C4-2B (cell line): Measurements from ENCODE around the gene ASH1L.
A peak's percentile ranks its signal among the peaks of the same experiment; 100 is the strongest.

Source experiments
- H3K27ac ChIP-seq: fragments of 450-650 bp; 2 replicates; pipeline ENCODE4 v1.5.1; 2017
- ZFX ChIP-seq: fragments of 450-650 bp; IDR thresholded peaks from 2 replicates; pipeline ENCODE4 v1.6.1; 2017
- TF ChIP-seq, protein P1 (sequence below): fragments of 450-650 bp; conservative IDR thresholded peaks from 2 replicates; pipeline ENCODE4 v1.5.1; 2017; ENCODE audit warnings: mild to moderate bottlenecking

The ASH1L gene

DNA sequence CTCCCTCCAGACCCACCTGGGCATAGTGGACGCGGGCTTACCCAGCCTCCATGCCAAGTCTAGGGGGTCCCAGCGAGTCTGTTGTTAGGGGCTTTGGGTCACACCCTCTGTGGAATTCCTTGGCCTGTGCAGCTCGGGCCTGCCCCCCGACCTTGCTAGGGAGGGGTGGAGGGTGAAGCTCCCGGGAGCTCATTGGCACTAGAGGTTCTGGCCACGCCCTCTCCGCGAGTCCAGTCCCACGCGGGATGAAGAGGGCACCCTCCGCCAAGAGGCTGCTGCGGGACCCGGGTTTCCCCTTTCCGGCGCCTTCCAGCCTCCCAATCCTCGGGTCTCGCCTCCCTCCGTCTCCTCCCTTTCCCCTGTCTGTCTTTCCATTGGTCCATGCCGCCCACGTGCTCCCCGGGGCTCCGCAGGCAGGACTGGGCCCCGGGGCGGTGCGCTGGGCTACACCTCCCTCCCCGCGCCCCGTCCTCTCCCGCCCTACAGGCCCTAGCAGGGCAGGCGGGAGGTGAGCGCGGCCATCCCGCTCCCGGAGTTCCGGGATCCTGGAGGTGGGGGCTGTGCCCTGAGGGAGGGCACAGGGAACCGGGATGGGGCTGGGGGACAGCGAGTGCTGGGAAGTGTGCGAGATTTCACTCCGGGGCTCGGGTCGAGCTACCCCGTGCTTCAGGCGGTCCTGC lies 238.4 kb downstream of the ASH1L start:
- peak overlapping the region; percentile 92 for H3K27ac ChIP-seq
- TF ChIP-seq, protein P1, sequence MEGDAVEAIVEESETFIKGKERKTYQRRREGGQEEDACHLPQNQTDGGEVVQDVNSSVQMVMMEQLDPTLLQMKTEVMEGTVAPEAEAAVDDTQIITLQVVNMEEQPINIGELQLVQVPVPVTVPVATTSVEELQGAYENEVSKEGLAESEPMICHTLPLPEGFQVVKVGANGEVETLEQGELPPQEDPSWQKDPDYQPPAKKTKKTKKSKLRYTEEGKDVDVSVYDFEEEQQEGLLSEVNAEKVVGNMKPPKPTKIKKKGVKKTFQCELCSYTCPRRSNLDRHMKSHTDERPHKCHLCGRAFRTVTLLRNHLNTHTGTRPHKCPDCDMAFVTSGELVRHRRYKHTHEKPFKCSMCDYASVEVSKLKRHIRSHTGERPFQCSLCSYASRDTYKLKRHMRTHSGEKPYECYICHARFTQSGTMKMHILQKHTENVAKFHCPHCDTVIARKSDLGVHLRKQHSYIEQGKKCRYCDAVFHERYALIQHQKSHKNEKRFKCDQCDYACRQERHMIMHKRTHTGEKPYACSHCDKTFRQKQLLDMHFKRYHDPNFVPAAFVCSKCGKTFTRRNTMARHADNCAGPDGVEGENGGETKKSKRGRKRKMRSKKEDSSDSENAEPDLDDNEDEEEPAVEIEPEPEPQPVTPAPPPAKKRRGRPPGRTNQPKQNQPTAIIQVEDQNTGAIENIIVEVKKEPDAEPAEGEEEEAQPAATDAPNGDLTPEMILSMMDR: no peak
- no peak for TF ChIP-seq ZFX

DNA sequence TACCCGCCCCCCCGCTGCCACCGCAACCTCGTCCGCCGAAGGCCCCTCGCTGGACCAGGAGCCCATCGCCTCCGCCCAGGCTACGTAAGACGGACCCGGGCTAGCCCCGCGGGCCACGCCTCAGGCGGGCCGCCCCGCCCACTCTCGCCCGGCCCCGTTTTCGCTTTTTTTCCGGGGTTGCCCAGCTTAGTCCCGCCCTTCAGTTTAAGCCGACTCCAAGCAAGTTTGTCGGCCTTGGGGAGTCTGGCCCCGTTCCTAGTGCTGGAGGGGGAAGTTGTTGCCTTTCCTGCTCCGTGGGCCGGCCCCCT lies 238.9 kb downstream of the ASH1L start:
- H3K27ac ChIP-seq: peak overlapping the region; percentile 92
- TF ChIP-seq, protein P1: no peak
- TF ChIP-seq ZFX: no peak

DNA sequence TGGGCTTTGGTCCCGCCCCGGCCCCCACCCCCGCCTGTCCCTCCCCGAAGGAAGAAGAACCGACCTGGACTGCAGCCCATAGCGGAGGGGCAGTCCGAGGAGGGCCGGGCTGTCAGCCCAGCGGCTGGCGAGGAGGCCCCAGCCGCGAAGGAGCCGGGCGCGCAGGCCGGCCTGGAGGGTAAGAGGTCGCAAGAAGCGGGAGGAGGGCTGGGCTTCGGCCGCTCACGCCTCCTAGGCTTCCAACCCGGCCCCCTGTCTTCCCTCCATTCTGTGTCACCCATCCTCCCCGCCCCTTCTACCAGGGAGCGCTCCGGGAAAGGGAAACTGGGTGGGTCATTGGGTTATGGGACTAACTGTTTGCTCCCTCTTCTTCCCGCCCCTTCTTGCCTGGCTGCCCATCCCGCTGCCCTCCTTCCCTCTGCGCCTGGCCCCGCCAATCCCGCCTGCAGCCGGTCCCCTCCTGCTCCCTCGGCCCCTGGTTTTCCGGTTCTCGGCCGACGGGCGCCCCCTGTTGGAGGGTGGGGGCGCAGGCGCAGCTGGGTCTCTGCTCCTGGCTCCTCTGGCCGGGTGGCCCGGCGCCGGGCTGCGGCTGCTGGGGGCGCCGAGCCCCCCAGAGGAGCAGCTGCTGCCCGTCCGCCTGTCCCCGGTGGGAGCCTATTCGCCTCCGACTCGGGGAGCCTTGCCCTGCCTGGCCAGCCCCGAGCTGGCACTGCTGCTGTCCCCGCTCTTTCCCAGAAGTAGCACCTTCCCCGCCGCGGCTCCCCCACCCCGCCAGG lies 239.5 kb downstream of the ASH1L start:
- peak overlapping the region; percentile 92 for H3K27ac ChIP-seq
- no peak for TF ChIP-seq ZFX
- TF ChIP-seq, protein P1: peak; percentile 97

DNA sequence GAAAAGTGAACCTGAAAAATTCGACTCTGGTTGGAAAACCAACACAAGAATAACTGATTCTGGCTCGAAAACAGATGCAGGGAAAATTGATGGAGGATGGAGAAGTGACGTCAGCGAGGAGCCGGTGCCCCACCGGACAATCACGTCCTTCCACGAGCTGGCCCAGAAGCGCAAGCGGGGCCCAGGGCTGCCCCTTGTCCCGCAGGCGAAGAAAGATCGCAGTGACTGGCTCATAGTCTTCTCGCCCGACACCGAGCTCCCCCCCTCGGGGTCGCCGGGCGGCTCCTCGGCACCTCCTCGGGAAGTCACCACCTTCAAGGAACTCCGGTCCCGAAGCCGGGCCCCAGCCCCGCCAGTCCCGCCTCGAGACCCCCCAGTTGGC lies 240.0 kb downstream of the ASH1L start:
- TF ChIP-seq ZFX: no peak
- TF ChIP-seq, protein P1: no peak
- peak overlapping the region; percentile 92 for H3K27ac ChIP-seq

DNA sequence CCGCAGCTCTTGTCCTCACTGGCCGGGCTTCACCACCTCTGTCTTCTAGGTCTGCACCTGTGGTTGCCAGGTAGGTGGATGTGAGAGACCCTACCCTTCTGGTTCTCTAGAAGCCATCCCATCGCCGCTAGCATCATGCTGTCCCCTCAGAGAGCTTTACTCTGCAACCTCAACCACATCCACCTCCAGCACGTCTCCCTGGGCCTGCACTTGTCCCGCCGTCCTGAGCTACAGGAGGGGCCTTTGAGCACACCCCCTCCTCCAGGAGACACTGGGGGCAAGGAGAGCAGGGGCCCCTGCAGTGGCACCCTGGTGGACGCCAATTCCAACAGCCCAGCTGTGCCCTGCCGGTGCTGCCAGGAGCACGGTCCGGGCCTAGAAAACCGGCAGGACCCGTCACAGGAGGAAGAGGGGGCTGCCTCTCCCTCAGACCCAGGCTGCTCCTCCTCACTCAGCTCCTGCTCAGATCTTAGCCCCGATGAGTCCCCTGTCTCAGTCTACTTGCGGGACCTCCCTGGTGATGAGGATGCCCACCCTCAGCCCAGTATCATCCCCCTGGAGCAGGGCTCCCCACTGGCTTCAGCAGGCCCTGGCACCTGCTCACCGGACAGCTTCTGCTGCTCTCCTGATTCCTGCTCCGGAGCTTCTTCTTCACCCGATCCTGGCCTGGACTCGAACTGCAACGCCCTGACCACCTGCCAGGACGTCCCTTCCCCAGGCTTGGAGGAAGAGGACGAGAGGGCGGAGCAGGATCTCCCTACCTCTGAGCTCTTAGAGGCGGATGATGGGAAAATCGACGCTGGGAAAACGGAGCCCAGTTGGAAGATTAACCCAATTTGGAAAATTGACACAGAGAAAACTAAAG lies 240.7 kb downstream of the ASH1L start:
- peak overlapping the region; percentile 92 for H3K27ac ChIP-seq
- TF ChIP-seq, protein P1: no peak
- TF ChIP-seq ZFX: no peak

DNA sequence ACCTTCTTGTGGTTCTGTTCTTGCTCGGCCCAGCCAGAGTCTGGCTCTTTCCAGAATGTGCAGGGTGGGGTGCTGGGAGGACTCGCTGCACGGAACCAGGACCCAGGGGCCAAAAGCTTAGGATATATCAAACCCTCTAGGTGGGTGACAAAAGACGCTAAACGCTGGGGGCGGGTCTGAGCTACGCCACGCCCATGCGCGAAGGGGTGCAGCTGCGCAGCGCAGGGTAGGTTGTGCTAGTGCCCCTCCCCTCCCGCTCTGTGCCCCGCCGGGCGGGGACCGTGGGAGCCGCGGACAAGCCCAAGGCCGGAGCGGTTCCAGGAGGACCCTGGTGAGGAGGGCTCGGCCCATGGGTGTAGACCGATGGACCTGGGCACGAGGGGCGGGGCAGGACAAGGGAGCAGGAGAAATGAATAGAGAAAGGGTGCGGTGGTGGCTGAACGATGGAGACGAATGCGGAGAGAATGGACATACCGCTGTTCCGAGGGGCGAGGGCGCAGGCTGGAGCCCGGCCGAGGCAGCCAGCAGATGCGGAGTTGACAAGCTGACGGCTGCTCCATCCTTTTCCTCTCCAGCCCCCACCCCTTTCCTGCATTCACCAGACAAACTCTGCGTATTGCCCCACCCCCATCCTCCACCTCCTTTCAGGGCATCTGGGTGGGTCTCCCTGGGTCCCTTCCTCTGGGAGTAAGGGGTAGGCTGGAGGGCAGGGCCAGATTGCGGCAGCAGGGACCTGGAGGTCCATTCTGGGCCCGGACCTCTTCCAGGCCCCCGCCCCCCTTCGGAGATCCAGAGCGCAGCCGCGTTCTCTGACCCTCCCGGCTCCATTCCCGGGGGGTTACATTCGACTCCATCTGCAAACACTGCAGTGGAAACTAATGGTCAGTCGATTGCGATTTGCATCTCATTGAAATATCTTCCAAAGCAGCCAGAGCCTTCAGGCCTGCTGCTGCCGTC lies 241.7 kb downstream of the ASH1L start, which contains the start of gene RUSC1:
RUSC1 (plus strand) TSS at position 234 of the 957 bp plus-strand sequence. CDS start 880 bp downstream, outside the sequence.
- H3K27ac ChIP-seq: no peak within 1 kb of the TSS; the same call in 1 of the 2 replicates
- TF ChIP-seq, protein P1: no peak
- TF ChIP-seq ZFX: no peak
